ENCODE data around the gene CALM3.

The CALM3 gene

DNA sequence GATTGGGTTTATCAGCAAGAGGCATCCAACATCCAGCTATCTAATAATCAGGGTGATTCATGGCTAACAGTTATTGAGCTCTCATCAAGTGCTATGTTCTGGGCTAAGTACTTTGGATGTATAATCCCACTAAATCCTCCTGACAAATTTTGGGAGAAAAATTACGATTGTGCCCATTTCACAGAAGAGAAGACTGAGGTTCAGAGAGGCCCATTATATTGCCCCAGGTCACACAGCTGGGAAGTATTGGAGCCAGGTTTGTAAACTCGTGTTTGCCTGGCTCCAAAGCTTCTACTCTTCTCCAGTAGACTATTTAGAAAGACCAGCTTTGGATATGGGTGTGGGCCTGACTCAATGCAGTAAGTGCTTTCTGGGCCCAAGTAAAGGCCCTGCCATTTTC, 20.9 kb upstream of the CALM3 start:
- CTCF ChIA-PET = interaction anchor here (0.7 to 1.6 kb wide), 5 partner anchors 13 to 185 kb away, joined by 3 to 7 read pairs (median 3); partner anchors contain the start of gene DACT3
- POLR2A ChIA-PET = no interaction called here
- DNase-seq (ENCODE audit: extremely low spot score) = no peak
- no peak for TF ChIP-seq CTCF (IDR thresholded peaks at IDR 0.05; ENCODE audit: control extremely low read depth, extremely low read depth, low read depth, missing control alignments)

GRCh38 chr19:46585539-46585938, 15.6 kb upstream of the CALM3 start:
- DNase-seq (ENCODE audit: extremely low spot score) = no peak
- no peak for TF ChIP-seq CTCF (IDR thresholded peaks at IDR 0.05; ENCODE audit: control extremely low read depth, extremely low read depth, low read depth, missing control alignments)
- CTCF ChIA-PET = no interaction called here
- POLR2A ChIA-PET = no interaction called here

GRCh38 chr19:46586294-46586693, 14.8 kb upstream of the CALM3 start:
- no peak for DNase-seq (ENCODE audit: extremely low spot score)
- no peak for TF ChIP-seq CTCF (IDR thresholded peaks at IDR 0.05; ENCODE audit: control extremely low read depth, extremely low read depth, low read depth, missing control alignments)
- CTCF ChIA-PET = no interaction called here
- POLR2A ChIA-PET = no interaction called here

DNA sequence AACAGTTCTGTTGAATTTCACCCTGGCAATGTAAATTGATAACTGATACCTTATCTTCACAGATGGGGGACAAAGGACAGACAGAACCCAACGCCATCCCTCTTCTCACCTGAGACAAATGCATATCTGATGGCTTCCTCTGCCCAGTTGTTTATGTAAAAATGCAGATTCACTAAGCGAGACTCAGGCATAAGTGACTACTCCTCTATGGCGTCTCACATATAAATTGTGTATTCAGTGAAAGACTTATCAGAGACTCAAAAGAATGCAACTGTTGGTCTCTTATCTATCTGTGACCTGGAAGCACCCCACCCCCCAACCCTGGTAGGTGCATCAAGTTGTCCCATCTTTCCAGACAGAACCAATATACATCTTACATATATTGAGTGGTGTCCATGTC, 13.3 kb upstream of the CALM3 start:
- ChIA-PET POLR2A (no interaction called here), CTCF (interaction anchor here (1.4 kb wide), 1 partner anchor 10 kb away, joined by 3 read pairs; no protein-coding TSS in a partner anchor)
- no peak for DNase-seq (ENCODE audit: extremely low spot score)
- no peak for TF ChIP-seq CTCF (IDR thresholded peaks at IDR 0.05; ENCODE audit: control extremely low read depth, extremely low read depth, low read depth, missing control alignments)

GRCh38 chr19:46591254-46591653, 9.9 kb upstream of the CALM3 start:
- DNase-seq (ENCODE audit: extremely low spot score) = no peak
- TF ChIP-seq CTCF (IDR thresholded peaks at IDR 0.05; ENCODE audit: control extremely low read depth, extremely low read depth, low read depth, missing control alignments) = no peak
- POLR2A ChIA-PET = no interaction called here
- CTCF ChIA-PET = no interaction called here

DNA sequence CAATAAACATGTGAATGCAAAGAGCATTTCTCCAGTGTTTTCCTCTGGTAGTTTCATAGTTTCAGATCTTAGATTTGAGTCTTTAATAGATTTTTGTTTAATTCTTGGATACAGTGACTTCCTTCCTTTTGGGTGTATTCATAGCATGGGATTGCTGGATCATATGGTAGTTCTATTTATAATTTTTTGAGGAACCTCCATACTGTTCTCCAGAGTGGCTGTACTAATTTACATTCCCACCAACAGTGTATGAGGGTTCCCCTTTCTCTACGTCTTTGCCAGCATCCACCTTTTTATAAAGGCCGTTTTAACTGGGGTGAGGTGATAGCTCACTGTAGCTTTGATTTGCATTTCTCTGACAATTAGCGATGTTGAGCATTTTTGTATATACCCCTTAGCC, 9.3 kb upstream of the CALM3 start:
- CTCF ChIA-PET = interaction anchor here (1.4 kb wide), 1 partner anchor 27 kb away, joined by 3 read pairs; no protein-coding TSS in a partner anchor
- POLR2A ChIA-PET = no interaction called here
- DNase-seq (ENCODE audit: extremely low spot score) = no peak
- no peak for TF ChIP-seq CTCF (IDR thresholded peaks at IDR 0.05; ENCODE audit: control extremely low read depth, extremely low read depth, low read depth, missing control alignments)

DNA sequence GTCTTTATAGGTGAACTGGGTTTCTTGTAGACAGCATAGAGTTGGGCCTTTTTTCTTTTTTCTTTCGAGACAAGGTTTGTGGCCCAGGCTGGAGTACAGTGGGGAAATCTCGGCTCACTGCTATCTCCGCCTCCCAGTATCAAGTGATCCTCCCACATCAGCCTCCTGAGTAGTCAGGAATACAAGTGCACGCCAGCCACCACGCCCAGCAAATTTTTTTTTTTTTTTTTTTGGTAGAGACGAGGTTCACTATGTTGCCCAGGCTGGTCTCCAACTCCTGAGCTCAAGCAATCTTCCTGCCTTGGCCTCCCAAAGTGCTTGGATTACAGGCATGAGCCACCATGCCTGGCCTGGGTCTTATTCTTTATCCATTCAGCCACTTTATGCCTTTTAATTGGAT, 5.1 kb upstream of the CALM3 start:
- TF ChIP-seq CTCF (IDR thresholded peaks at IDR 0.05; ENCODE audit: control extremely low read depth, extremely low read depth, low read depth, missing control alignments) = no peak
- no peak for DNase-seq (ENCODE audit: extremely low spot score)
- ChIA-PET CTCF (no interaction called here), POLR2A (no interaction called here)

Data from GM10248 (cell line).